Right atrium auricular region (tissue), 2 donors: ENCODE measurements around the gene HTR5A. TPM values are rescaled to one million over a fixed set of nuclear protein-coding genes. Genes with fewer than 3 reads are reported as not detected.

Source experiments
- DNase-seq: peaks from one replicate; pipeline ENCODE4 v3.0.0-alpha.2; 2019; ENCODE audit warnings: low spot score
- H3K27ac ChIP-seq, 2 donors: fragments of 200-600 bp; sonication (generic); 1 replicate in 1 of 2; 2 replicates in 1 of 2; pipeline ENCODE4 v1.5.1; 2016 to 2019
- H3K27me3 ChIP-seq, 2 donors: fragments of 200-600 bp; sonication (generic); one replicate each; pipeline versions ENCODE4 v1.5.1 to v1.6.0; 2017 to 2019
- H3K36me3 ChIP-seq: fragments of 200-600 bp; sonication (generic); one replicate; pipeline ENCODE4 v1.5.1; 2016
- H3K4me1 ChIP-seq, 2 donors: fragments of 200-600 bp; sonication (generic); one replicate each; pipeline versions ENCODE4 v1.5.1 to v1.6.0; 2017 to 2019
- H3K4me3 ChIP-seq, 2 donors: fragments of 200-600 bp; sonication (generic); 1 replicate in 1 of 2; 2 replicates in 1 of 2; pipeline ENCODE4 v1.5.1; 2017 to 2019; ENCODE audit warnings: mild to moderate bottlenecking in 1 of 2, moderate library complexity in 1 of 2
- H3K9me3 ChIP-seq, 2 donors: fragments of 200-600 bp; sonication (generic); one replicate each; pipeline ENCODE4 v1.5.1; 2019
- total RNA-seq, 2 donors: library from RNA; depleted of rRNA; stranded (reverse); fragments of >200 nt; gene quantifications; one replicate each; pipeline ENCODE4 v1.1.0, GENCODE V29; 2016
- TF ChIP-seq, protein P1 (sequence below), 2 donors: fragments of 200-600 bp; sonication (generic); IDR thresholded peaks; one replicate each; pipeline ENCODE4 v1.5.1; 2019; ENCODE audit warnings: antibody characterized with exemption in 2 of 2

The HTR5A gene
- total RNA-seq, 2 donors from 2014 or later: not detected

DNA sequence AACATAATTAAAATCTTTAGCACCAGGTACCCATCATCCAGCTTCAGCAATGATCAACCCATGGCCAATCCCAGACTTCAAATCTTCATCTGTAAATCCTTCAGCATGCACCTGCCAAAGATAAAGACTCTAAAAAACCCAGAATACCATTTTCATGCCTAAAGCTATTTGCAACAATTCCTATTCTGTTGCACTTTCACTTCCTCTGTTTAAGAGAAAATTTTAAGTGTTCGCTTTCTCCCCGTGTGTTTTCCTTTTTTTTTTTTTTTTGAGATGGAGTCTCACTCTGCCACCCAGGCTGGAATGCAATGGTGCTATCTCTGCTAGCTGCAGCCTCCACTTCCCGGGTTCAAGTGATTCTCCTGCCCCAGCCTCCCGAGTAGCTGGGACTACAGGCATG, 31.8 kb upstream of the HTR5A start:
- Histone ChIP-seq H3K27ac (no peak overlapping the region), H3K27me3 (no peaks in the 10 kb centered on the region), H3K36me3 (no peaks in the 10 kb centered on the region), H3K4me3 (no peak overlapping the region), H3K9me3 (no peaks in the 10 kb centered on the region), H3K4me1 (no peaks in the 10 kb centered on the region)
- TF ChIP-seq, protein P1, sequence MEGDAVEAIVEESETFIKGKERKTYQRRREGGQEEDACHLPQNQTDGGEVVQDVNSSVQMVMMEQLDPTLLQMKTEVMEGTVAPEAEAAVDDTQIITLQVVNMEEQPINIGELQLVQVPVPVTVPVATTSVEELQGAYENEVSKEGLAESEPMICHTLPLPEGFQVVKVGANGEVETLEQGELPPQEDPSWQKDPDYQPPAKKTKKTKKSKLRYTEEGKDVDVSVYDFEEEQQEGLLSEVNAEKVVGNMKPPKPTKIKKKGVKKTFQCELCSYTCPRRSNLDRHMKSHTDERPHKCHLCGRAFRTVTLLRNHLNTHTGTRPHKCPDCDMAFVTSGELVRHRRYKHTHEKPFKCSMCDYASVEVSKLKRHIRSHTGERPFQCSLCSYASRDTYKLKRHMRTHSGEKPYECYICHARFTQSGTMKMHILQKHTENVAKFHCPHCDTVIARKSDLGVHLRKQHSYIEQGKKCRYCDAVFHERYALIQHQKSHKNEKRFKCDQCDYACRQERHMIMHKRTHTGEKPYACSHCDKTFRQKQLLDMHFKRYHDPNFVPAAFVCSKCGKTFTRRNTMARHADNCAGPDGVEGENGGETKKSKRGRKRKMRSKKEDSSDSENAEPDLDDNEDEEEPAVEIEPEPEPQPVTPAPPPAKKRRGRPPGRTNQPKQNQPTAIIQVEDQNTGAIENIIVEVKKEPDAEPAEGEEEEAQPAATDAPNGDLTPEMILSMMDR (IDR thresholded peaks at IDR 0.05): no peak
- no peak for DNase-seq

DNA sequence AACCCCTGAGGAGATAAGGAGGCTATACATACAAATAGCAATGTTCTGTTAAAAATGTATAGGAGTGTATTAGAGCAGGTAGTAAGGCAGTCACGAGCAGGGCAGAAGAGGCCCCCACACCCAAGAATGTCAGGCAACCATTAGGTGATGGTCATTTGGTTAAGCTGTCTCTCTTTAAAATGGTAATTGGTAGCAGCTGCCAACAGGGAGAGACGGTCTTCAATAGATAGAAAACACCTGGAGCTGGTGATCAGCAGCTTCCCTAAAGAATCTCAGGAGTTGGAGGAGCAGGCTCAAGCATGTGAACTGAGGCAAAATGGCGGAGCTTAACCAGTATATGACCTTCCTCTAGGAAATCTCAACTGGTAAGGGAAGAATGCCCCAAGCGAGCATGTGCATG, 26.4 kb upstream of the HTR5A start:
- no peak overlapping the region for H3K4me3 ChIP-seq
- H3K4me1 ChIP-seq: no peaks in the 10 kb centered on the region
- DNase-seq: no peak
- H3K27ac ChIP-seq: no peak overlapping the region
- no peaks in the 10 kb centered on the region for H3K9me3 ChIP-seq
- H3K27me3 ChIP-seq: no peaks in the 10 kb centered on the region
- no peaks in the 10 kb centered on the region for H3K36me3 ChIP-seq
- TF ChIP-seq, protein P1 (IDR thresholded peaks at IDR 0.05): no peak

DNA sequence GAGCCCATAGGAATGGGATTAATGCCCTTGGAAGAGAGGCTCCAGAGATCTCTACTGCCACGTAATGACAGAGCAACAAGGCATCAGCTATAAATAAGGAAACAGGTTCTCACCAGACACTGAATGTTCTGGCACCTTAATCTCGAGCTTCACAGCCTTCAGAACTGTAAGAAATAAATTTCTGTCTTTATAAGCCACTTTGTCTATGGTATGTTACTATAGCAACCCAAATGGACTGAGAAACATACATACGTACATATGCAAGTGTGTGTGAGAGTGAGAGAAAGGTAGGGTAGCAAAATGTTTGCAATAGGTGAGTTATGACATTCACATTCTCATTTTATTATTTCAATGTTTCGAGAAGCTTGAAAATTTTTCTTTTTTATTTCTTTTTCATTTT, 22.1 kb upstream of the HTR5A start:
- no peaks in the 10 kb centered on the region for H3K4me1 ChIP-seq
- H3K36me3 ChIP-seq: no peaks in the 10 kb centered on the region
- H3K27me3 ChIP-seq: no peaks in the 10 kb centered on the region
- DNase-seq: no peak
- H3K4me3 ChIP-seq: no peak overlapping the region
- TF ChIP-seq, protein P1 (IDR thresholded peaks at IDR 0.05): no peak
- no peak overlapping the region for H3K27ac ChIP-seq
- H3K9me3 ChIP-seq: no peaks in the 10 kb centered on the region

DNA sequence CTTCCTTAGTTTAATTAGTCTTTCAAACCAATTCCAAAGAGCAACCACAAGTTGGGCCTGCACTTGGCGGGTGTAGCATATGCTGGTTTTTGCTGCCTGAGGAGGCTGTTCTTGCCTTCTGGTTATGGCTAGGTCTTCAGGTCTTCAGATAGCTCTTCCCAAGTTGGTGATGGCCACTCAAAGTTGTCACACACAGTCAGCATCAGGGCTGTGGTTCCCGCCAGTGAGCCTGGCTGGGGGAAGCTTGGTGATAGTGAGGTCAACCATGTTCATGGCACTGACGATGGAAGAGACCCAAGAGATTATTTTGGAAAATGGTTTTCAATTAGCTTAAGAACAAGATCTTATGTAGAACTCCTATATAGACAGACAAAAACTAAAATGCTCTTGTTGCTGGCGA, 18.8 kb upstream of the HTR5A start:
- TF ChIP-seq, protein P1 (IDR thresholded peaks at IDR 0.05): no peak
- DNase-seq: no peak

DNA sequence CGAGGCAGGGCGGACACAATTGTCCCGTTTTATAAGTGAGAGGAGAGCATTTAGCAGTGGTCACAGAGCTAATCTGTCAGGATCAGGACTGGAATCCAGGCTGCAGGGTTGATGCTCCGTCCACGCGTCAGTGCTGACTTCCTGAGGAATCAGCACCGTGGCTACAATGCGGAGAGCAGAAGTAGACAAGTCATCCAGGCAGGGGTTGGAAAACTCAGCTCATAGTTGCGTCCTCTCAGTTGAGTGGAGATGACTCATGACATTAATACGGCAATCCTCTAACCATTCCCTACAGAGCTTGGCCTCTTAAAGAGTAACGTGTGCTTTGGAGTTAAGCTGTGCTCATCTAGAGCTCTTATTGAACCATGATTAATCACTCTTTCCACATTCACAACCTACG, 17.1 kb upstream of the HTR5A start:
- Histone ChIP-seq H3K4me1 (no peaks in the 10 kb centered on the region), H3K9me3 (no peaks in the 10 kb centered on the region), H3K27me3 (no peaks in the 10 kb centered on the region), H3K4me3 (no peak overlapping the region), H3K27ac (no peak overlapping the region), H3K36me3 (no peaks in the 10 kb centered on the region)
- TF ChIP-seq, protein P1 (IDR thresholded peaks at IDR 0.05): no peak
- DNase-seq: no peak

More for the DNA sequence above, 18.8 kb upstream of the HTR5A start:
- H3K27ac ChIP-seq: no peak overlapping the region
- no peaks in the 10 kb centered on the region for H3K27me3 ChIP-seq
- no peak overlapping the region for H3K4me3 ChIP-seq
- H3K9me3 ChIP-seq: no peaks in the 10 kb centered on the region
- no peaks in the 10 kb centered on the region for H3K4me1 ChIP-seq
- H3K36me3 ChIP-seq: no peaks in the 10 kb centered on the region

DNA sequence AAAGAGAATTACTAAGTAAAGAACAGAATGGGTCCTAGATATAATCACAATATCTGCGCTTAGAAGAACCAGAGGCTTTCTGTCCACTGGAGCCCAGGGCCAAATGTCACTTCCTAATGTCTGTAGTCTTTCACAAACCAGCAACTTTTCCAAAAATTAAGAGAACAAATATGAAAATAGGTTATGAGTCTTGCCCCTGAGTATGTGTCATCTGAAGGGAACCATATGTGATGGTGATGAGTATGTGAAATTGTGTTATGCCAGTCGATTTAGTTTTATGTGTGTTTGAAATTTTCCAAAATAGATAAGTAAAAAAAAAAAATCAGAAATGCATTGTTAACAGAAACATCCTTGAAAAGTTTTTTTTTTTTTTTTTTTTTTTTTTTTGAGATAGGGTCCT, 15.4 kb upstream of the HTR5A start:
- DNase-seq: no peak
- H3K27me3 ChIP-seq: no peaks in the 10 kb centered on the region
- H3K4me1 ChIP-seq: no peaks in the 10 kb centered on the region
- TF ChIP-seq, protein P1 (IDR thresholded peaks at IDR 0.05): no peak
- no peaks in the 10 kb centered on the region for H3K9me3 ChIP-seq
- no peaks in the 10 kb centered on the region for H3K36me3 ChIP-seq
- no peak overlapping the region for H3K4me3 ChIP-seq
- H3K27ac ChIP-seq: no peak overlapping the region
